Calu3 (cell line): ENCODE data around the gene KRT6A. TPM values are rescaled to one million over a fixed set of nuclear protein-coding genes. Genes with fewer than 3 reads are reported as not detected.

ENCODE experiments used
- BruUV-seq: library from RNA; stranded (reverse); fragments of 400-500 nt; replicated peaks from 2 replicates; lab custom pipeline; 2021; lab: Mats Ljungman, UMichigan
- CTCF ChIA-PET: fragments of 300-600 bp; sonication (Branson Sonifier 250); formaldehyde crosslinking; loops from one replicate; lab custom pipeline; 2022; ENCODE audit warnings: antibody characterized with exemption; lab: Charles Lee
- DNase-seq: peaks from one replicate; pipeline ENCODE4 v3.0.0; 2022
- H3K27ac Mint-ChIP-seq: one replicate; pipeline ENCODE4 v1.8.0; 2022; ENCODE audit warnings: mixed read lengths; ENCODE audit not compliant: unreplicated experiment
- H3K27me3 Mint-ChIP-seq: one replicate; pipeline ENCODE4 v1.8.0; 2022; ENCODE audit warnings: mixed read lengths; ENCODE audit not compliant: unreplicated experiment
- H3K36me3 Mint-ChIP-seq: one replicate; pipeline ENCODE4 v1.8.0; 2022; ENCODE audit warnings: mild to moderate bottlenecking, moderate library complexity, mixed read lengths; ENCODE audit not compliant: insufficient read depth, unreplicated experiment
- H3K4me1 Mint-ChIP-seq: one replicate; pipeline ENCODE4 v1.8.0; 2022; ENCODE audit warnings: mild to moderate bottlenecking, low read depth, mixed read lengths; ENCODE audit not compliant: unreplicated experiment
- H3K4me3 Mint-ChIP-seq: one replicate; pipeline ENCODE4 v1.8.0; 2022; ENCODE audit warnings: mild to moderate bottlenecking, low read depth, moderate library complexity, mixed read lengths; ENCODE audit not compliant: unreplicated experiment
- H3K9me3 Mint-ChIP-seq: one replicate; pipeline ENCODE4 v1.8.0; 2022; ENCODE audit warnings: low read depth, mixed read lengths; ENCODE audit not compliant: unreplicated experiment
- CTCF ChIP-seq: fragments of 200-600 bp; IDR thresholded peaks from one replicate; pipeline ENCODE4 v1.8.0; 2022; ENCODE audit warnings: antibody characterized with exemption; ENCODE audit not compliant: unreplicated experiment
- intact Hi-C: fragments of 100-400 bp; cut with micrococcal nuclease; formaldehyde crosslinking; loops from one replicate; pipeline ENCODE4 v1.10.0; 2022; ENCODE audit not compliant: unreplicated experiment
- total RNA-seq: library from RNA; stranded (reverse); gene quantifications from 2 replicates; pipeline ENCODE4 v1.2.3, GENCODE V29; 2022

KRT6A gene
- total RNA-seq, 1 experiment from 2014 or later = 0.24 TPM

DNA sequence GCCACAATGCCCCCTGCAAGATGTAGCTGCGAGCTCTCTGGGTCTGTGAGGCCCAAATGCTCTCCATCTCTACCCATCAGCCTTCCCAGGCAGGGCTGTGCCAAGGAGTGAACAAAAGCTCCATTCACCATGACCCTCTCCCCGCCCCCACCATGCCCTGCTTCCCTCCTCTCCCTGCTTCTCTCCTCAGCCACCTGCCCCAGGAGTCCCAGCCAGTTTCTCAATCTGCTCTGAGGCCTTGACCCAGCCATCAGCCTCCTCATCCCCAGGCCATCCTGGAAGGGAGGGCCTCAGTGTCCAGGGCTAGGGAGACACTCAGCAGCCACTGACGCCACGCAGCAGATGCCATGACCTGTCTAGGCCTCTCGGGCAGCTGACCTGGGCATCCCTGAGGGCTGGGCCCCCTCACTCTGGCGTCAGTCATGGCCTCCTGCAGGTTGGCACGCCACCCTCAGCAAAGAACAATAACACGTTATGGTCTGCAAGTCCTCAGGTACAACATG, 35.6 kb upstream of the KRT6A start:
- no peak overlapping the region for H3K27ac Mint-ChIP-seq
- no TSS peak for BruUV-seq
- CTCF ChIA-PET = no interaction called here
- no peaks in the 10 kb centered on the region for H3K4me1 Mint-ChIP-seq
- no peak for DNase-seq
- H3K27me3 Mint-ChIP-seq = no peaks in the 10 kb centered on the region
- H3K9me3 Mint-ChIP-seq = no peaks in the 10 kb centered on the region
- no peak for TF ChIP-seq CTCF
- H3K36me3 Mint-ChIP-seq = no peaks in the 10 kb centered on the region
- no peak overlapping the region for H3K4me3 Mint-ChIP-seq
- intact Hi-C loops = no loop called here

DNA sequence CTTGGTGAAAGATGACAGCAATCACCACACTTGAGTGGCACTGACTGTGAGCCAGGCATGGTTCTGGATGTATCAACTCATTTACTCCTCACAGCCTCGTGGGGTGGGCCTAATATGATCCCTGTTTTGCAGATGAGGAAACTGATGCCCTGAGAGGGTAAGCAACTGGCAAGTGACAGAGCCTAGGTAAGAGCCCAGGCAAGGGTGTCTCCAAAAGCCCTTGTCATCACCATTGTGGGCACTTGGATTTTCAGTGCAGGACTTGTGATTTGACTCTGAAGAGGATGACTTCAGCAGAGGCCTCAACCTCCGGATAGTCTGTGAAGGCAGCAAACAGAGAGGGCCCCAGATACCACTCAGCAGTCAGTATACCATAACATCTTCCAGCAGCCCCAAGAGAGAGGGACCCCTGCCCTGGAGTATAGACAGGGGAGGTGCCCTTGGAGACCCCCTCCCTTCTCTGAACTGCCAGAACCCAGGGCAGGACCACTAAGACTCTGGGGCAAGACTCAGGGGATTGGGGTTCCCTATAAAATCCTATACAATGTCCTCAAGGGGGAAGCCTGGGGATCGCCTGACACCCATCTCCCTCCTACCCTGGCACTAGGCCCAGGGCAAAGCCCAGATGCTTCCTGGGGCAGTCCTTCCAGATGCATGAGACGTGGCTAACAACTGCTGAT, 34.2 kb upstream of the KRT6A start:
- no peak for TF ChIP-seq CTCF
- BruUV-seq = no TSS peak
- intact Hi-C loops = no loop called here
- Mint-ChIP-seq H3K9me3 (no peaks in the 10 kb centered on the region), H3K4me3 (no peak overlapping the region), H3K27ac (no peak overlapping the region), H3K27me3 (no peaks in the 10 kb centered on the region), H3K36me3 (no peaks in the 10 kb centered on the region), H3K4me1 (peaks cover 6% of the 10 kb centered on the region)
- no peak for DNase-seq
- CTCF ChIA-PET = no interaction called here

GRCh38 chr12:52526511-52526951, 33.5 kb upstream of the KRT6A start:
- no peaks in the 10 kb centered on the region for H3K36me3 Mint-ChIP-seq
- no peak overlapping the region for H3K4me3 Mint-ChIP-seq
- no peak for TF ChIP-seq CTCF
- H3K27ac Mint-ChIP-seq = no peak overlapping the region
- BruUV-seq = no TSS peak
- DNase-seq = no peak
- H3K27me3 Mint-ChIP-seq = no peaks in the 10 kb centered on the region
- intact Hi-C loops = no loop called here
- H3K4me1 Mint-ChIP-seq = peaks cover 12% of the 10 kb centered on the region
- H3K9me3 Mint-ChIP-seq = no peaks in the 10 kb centered on the region
- CTCF ChIA-PET = no interaction called here

DNA sequence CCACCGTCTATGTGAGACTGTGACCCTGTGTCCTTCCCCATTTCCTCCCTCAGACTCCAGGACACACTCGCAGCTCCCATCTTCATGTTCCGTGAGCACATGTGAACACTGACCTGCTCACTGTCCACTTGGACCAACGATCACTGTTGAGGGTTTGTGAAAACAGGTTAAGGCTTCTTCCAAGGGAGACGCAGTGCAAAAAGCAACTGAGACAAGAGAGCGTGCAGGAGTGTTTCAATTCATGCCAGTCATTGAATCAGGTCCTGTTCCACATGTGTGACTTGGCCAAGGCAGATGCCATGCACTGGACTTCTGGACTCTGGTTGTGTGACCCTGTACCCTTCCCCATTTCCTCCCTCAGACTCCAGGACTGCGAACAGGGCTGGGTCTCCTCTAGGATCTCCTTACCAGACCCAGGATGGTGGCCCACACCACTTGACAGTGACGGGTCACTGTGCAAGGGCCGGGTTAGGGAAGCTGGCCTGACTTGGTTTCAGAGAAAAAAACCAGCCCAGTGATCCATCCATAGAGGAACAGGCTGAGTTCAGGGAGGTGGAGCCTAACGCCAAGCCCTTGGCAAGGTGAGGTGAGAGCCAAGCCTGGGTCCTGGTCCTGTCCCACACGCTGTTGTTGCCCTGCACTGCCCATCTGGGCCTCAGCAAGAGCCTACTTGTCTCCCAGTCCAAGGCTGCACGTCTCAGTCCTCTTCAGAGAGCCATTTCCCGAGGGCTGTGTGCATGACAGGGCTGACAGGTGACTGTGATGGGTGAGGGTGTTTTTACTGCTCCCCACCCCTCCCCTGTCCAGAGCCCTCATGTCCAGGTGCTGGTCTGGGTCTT, 32.8 kb upstream of the KRT6A start:
- H3K27me3 Mint-ChIP-seq = no peaks in the 10 kb centered on the region
- no peak for DNase-seq
- intact Hi-C loops = no loop called here
- no peaks in the 10 kb centered on the region for H3K36me3 Mint-ChIP-seq
- TF ChIP-seq CTCF = no peak
- H3K9me3 Mint-ChIP-seq = no peaks in the 10 kb centered on the region
- BruUV-seq = no TSS peak
- no peak overlapping the region for H3K27ac Mint-ChIP-seq
- peaks cover 12% of the 10 kb centered on the region for H3K4me1 Mint-ChIP-seq
- CTCF ChIA-PET = no interaction called here
- H3K4me3 Mint-ChIP-seq = no peak overlapping the region
